HG03457 (cell line): ENCODE results near the gene NSMCE1.
"Not testable (repeated sequence)": the region's sequence is repeated elsewhere in the genome, so short reads cannot be mapped to it uniquely, and the experiment has no call there.

Source experiments
- ATAC-seq: cut with Tn5 transposase; IDR thresholded peaks from one replicate; pipeline ENCODE4 v1.9.1; 2021; ENCODE audit warnings: moderate number of reproducible peaks; ENCODE audit not compliant: unreplicated experiment

NSMCE1 gene

DNA sequence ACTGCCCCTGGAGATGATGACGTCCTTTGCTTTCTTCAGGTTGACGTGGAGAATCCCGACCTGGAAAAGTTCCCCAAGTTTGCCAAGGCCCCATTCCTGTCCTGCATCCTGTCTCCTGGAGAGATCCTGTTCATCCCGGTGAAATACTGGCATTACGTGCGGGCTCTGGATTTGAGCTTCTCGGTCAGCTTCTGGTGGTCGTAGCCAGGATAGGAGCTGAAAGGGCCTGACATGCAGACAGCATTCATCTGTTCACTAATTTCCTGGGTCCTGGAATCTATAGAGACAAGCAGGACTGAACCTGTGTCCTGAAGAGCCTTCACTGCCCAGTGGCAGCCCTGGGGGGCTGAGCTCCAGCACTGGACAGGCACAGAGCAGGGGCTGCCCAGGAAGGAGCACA lies 48.0 kb downstream of the NSMCE1 start:
- no peak for ATAC-seq

DNA sequence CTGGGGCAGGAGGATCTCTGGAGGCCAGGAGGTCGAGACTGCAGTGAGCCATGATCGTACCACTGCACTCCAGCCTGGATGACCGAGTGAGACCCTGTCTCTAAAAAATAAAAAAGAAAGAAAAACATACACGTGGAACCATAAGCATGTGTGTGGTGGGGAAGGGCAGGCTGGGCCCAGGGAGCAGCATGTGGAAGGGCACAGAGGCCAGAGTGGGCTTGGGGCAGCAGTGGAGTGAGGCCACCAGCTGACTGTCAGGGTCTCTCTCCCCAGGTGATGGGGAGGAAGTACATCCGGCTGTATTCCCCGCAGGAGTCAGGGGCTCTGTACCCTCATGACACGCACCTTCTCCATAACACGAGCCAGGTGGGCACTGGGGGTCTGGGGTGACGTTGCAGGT lies 48.5 kb downstream of the NSMCE1 start:
- no peak for ATAC-seq

DNA sequence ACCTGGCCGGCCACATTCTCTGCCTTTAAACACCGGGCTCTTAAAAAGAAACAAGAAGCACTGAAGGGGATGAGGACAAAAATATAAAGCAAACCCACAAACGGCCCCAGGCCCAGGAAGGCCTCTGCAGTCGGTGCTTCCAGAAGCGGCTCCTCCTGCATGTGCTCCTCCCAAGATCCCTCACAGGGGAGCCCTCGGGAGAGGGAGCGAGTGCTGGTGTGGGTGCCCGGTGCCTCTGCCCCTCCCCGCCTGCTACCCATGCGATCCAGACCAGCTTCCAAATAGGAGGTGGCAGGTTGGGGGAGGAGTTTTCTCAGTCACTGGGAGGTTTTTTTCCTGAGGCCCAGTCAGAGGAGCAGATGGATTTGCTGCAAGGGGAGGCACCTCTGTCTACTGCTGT lies 49.4 kb downstream of the NSMCE1 start:
- ATAC-seq = no peak

DNA sequence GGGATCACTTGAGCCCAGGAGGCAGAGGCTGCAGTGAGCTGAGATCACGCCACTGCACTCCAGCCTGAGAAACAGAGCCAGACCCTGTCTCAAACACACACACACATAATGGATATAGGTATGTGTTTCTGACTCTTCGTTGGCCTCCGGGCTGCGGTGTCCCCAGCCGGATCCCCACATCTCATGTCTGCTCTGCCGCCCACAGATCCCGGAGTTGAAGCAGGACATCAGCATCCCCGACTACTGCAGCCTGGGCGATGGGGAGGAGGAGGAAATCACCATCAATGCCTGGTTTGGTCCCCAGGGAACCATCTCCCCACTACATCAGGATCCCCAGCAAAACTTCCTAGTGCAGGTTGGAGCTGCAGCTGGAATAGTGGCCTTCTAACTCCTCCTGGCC lies 49.8 kb downstream of the NSMCE1 start:
- ATAC-seq = no peak

DNA sequence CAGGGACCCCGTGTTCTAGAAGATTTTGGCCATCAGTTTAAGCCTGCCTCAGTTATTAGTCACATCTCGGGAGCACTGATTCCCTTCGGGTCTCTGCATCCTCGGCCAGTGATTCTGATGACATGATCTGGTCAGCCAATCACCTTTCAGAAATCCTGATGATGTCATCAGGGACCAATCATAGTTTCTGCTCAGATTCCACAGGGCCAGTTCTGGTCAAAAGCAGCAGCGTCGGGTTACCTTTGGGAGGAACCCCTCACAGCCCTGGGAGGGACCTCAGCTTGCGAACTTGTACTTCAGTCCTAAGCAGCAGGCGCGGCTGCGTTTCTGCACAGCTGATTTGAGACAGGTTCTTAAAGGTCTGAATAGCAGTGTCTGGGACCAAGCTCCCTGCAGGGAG lies 51.3 kb downstream of the NSMCE1 start:
- no peak for ATAC-seq

DNA sequence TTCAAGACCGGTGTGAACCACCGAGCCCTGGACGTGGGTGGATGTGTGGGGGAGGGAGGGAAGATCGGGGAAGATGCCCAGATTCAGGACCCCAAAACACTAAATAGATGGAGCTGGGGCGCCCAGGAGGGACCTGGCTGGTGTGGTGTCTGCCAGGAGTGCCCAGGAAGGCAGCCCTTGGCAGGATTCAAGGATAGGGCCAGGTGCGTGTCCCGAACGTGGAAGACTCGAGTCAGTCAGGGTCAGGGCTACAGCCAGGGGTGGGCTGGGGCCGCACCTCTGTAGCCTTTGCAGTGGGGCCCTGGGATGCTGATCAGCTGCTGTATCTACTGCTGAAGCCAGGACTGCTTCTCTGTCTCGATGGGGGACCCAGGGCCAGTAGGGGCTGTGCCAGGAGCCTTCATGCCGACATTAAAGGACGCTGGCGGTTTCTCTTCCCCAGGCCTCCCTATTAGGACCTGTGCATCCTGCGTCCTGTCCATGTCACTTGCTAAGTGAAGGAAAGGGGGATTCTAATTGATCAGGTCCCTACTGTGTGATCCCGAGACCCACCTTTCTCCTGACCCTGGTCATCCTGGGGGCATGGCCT lies 52.2 kb downstream of the NSMCE1 start:
- no peak for ATAC-seq

DNA sequence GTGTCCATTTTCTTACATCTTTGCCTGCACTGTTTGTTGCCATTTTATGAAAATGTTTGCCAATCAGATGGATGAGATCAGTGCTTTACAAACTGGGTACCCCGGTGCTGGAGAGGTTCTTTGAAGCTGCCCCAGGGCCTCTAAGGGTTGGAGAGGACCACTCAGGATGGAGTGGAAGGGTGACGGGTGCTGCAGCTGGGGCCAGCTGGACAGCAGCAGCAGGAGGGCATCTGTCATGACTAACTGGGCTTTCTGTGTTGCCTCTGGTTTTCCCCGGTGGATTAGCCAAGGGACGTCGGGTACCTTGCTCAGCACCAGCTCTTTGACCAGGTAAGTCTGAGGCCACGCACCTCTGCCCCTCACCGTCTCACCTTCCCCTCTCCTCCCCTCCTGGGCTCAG lies 52.9 kb downstream of the NSMCE1 start:
- ATAC-seq = no peak

DNA sequence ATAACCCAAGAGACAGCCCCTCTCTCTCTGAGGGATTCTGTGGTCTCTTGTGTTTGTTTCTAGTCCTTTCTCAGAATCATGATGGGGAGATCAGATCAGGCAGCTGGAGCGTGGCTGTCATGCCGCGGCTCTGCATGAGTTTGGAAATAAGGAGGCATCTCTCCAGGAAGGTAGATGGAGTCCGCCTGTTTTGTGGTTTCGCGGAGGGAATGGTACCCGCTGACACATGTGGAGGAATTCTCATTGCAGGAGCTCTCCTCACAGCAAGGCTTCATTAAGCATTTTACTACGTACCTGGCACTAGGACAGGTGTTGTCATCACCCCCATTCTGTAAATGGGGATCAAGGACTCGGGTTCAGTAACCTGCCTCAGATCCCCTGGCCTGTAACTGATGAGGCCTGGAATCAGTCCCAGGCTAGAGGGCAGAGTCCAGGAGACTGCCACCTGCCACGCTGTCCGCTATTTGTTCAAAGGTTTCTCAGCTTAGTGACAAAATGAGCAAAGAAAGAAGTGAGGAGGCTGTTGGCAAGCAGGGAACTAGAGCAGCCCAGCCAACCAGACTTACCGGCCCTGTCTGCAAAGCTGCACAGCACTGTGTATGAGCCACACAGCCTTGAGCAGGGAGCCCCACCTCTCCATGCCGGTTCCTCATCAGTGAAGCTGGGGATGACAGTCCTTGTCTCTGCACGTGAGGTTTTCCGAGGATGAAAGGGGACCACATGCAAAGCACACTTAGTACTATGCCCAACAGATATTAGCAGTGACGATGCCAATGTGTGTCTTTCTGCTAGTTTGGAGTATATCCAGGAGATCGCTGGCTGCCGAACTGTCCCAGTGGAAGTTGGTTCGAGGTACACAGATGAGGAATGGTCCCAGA lies 54.2 kb downstream of the NSMCE1 start:
- ATAC-seq = no peak

DNA sequence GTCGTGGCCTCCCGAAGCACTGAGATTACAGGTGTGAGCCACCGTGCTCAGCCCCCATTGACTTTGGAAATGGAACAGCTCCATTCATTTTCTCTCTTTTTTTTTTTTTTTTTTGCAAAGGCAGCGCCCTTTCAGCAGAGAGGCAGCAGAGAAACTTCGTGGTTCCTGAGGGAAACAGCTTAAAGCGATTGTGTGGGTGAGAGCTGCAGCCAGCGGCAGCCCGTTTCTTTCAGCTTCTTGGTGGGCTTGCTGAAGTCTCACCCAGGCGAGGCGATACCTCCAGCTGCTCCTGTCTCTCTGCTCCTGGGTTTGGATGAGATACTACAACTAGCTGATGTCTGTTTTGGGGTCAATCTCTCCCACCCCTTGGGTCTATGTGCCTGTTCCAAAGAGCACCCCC lies 57.5 kb downstream of the NSMCE1 start:
- ATAC-seq = no peak

DNA sequence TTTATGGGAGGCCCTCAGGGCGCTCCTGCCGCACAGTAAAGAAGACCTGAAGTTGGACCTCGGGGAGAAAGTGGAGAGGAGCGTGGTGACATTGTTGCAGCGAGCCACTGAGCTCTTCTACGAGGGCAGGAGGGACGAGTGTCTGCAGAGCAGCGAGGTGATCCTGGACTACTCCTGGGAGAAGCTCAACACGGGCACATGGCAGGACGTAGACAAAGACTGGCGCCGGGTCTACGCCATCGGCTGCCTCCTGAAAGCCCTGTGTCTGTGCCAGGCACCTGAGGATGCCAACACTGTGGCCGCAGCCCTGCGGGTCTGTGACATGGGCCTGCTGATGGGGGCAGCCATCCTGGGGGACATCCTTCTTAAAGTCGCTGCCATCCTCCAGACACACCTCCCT lies 58.4 kb downstream of the NSMCE1 start:
- no peak for ATAC-seq

DNA sequence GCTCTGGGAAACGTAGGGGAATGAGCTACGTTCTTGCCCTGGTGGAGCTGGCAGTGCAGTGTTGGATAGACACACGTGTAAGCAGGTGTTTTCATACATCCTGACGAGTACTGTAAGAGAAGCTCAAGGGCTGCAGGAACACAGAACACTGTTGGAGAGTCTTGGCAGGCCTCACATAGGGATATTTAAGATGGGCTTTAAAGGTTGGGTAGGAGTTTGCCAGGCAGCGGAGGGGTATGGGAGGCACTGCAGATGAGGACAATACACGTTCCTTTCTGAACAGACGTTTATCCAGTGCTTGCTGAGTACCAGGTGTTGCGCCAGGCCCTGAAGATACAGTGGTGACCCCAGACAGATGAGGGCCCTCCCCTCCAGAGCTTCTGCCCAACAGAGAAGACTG lies 59.0 kb downstream of the NSMCE1 start:
- no peak for ATAC-seq

DNA sequence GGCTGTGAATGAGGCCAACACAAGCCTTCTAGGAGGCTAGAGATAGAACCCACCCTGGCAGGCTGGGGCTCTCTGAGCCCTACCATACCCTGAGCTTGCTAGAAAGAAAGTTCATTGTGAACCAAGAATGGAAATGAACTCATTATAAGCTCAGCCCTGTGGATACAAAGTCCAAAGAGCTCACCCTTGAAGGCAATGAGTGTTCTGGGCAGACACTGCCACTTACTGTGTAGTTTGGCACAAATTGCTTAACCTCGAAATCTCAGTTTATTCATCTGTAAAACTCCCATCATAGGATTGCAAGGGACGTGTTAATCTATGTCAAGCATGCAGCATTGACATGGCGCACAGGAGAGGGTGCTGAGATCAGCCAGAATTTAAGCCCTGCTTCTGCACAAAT lies 59.8 kb downstream of the NSMCE1 start:
- no peak for ATAC-seq

DNA sequence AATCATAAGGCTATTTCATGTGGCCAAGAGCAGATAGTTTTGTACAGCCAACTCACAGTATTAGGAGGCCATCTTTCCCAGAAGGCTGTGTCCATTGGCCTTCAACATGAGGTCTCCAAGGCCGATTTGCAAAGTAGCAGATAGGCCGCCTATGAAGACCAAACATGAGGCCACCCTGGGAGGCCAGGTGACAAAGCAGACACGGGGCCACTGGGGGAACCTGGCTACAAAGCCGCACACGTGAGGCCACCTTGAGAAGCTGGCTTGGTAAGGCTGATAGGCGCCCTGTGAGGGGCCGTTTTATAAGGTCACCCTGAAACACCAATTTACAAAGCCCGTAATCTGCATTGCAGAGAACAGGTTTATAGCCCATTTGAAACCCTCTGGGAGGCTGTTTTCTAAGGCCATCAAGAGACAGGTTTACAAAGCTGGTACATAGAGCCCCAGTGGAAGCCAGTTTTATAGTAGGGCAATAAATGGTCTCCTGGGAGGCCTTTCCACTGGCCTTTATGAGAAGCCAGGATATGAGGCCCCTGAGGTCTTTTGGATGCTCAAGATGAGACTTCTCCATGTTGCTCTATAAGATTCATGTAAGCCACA lies 60.4 kb downstream of the NSMCE1 start:
- ATAC-seq = no peak

DNA sequence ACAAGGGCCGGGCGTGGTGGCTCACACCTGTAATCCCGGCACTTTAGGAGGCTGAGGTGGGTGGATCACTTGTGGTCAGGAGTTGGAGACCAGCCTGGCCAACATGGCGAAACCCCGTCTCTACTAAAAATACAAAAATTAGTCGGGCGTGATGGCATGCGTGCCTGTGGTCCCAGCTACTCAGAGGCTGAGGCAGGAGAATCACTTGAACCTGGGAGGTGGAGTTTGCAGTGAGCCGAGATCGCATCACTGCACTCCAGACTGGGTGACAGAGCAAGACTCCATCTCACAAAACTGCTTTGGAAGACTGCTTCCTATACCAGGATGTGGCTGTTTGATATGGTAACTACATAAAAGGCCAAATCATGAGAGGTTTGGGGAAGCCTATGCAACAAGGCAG lies 61.5 kb downstream of the NSMCE1 start:
- ATAC-seq = not testable (repeated sequence)

DNA sequence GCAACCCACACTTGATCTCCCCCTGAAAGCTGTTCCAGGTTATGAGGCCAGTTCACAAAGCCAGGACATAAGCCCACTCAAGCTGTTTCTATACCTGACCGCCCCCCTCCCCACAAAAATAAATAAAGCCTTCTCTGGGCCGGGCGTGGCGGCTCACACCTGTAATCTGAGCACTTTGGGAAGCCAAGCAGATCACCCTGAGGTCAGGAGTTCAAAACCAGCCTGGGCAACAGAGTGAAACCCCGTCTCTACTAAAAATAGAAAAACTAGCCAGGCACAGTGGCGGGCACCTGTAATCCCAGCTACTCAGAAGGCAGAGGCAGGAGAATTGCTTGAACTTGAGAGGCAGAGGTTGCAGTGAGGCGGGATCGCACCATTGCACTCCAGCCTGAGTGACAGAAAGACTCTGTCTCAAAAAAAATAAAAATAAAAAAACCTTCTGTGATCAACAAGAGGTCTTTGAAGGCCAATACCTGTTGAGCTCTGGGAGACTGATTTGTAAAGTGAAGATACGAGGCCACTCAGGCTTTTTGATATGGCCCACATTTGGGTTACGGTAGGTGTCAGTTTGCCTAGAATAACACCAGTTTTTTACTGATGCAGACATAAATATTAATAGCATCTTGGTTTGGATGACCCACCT lies 63.0 kb downstream of the NSMCE1 start:
- ATAC-seq = no peak

DNA sequence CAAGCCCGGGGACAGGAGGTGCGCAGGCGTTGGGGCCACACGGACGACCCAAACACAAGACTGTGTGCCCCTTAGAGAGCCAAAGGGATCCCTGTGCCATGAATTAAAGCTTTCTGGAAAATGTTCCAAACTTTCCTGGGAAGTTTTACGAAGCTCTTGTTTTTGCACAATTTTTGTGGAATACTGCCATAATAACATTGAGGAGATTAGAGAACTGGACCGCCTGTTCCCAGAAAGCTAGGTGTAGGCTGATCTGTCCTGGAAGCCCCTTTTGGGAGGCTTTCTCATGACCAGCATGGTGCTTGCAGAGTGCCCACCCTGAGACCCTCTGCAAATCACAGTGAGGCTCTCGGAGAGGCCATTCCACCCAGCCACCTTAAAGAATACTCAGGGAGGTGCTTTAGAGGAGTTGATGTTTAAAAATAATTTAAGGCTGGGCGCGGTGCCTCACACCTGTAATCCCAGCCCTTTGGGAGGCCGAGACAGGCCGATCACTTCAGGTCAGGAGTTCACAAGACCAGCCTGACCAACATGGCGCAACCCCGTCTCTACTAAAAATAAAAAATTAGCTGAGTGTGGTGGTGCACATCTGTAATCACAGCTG lies 64.2 kb downstream of the NSMCE1 start:
- no peak for ATAC-seq

DNA sequence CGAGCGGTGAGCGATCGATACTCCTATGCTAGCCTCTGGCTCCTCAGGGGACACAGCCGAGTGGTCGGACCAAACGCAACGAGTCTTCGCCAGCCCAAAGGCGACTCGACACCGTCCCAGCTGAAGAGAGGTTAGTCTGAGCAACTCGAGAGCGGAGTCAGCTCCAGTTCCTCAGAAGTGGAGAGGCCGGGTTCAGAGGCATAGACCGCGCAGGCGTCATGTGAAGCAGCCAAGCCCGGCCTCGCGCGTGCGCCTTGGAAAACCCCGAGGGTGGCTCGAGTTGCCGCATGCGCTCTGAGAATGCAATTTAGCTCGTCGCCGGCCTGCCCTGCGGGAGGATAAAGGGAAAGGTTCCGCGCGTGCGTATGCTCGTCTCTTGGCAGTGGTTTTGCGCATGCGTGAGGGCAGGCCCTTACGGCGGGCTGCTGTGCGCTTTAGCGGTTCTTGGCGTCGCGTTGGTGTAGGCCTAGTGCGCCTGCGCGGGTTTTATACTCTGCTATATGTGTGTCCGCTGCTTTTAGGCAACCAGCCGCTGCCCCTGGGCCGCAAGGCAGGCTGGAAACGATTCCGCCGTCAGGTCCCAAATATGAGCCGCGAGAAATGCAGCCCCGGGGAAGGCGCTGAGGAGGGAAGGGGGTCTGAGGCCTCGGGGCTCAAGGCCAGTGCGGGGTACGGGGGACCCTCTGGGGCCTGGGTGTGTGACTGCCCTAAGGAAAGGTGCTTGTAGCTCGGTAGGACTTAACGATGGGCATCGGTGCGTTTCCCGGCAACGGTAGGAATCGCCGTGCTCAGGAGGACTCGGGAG lies 64.9 kb downstream of the NSMCE1 start, which contains the start of gene KDM8:
Gene KDM8 (plus strand): TSS at position 20 of the 805 bp plus-strand sequence. CDS start 6,598 bp downstream, outside the sequence.
- ATAC-seq = peak; percentile 75

DNA sequence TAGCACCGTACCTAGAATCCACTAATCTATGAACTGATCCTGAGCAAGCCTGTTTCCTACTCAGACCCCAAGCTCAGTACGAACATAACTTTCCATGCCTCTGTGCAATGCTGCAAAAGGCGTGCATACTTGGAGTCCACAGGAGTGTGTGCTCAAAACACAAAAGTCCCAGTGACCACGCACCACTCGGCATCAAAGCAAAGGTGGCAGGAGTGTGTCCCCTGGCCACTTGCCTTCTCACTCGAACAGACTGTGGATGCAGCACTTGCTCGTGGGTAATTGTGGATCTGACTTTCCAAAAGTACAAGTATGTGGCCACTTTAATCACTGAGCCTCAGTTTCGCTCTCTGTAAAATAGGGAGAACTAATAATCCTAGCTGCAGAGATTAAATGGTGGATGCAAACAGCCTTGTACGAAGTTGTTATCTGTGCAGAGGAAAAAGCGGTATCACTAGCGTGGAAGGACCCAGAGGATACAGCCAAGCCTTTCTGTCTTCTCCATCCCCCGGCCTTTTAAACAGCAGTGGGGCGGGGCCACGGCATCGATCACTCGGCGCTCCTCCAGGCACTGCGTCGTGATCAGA lies 65.6 kb downstream of the NSMCE1 start:
- ATAC-seq = peak; percentile 51

DNA sequence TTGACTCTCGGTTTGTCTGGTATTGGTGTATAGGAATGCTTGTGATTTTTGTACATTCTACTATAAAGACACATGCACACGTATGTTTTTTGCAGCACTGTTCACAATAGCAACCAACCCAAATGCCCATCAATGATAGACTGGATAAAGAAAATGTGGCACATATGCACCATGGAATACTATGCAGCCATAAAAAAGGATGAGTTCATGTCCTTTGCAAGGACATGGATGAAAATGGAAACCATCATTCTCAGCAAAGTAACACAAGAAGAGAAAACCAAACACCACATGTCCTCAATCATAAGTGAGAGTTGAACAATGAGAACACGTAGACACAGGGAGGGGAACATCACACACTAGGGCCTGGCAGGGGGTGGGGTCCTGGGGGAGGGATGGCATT lies 67.7 kb downstream of the NSMCE1 start:
- not testable (repeated sequence) for ATAC-seq

DNA sequence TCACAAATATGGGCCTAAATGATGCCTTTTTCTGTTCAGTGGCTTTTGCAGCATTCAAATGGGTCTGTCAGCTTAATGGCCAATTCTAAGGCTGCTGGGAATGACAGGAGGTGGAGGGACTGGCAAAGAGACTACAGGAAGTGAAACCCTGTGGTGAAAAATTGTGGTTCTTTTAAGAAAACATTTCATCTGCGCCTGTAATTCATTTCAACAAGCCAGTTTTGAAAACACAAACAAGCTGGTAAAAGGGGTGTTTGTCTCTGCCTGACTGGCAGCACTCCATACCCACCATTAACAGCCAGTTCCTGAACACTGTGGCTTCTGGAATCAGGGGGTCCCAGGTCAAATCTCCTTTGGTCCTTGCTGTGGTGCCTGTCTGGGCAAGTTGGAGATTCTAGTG lies 68.8 kb downstream of the NSMCE1 start:
- no peak for ATAC-seq
